NCI-H2196 treated with DMSO at 0.1 percent for 48 hours (cell line): ENCODE data around the gene MAGI2.

Experiments used
- DNase-seq: peaks from one replicate; lab custom pipeline; 2025; ENCODE audit not compliant: unreplicated experiment; lab: John Stamatoyannopoulos, UW

Gene MAGI2

DNA sequence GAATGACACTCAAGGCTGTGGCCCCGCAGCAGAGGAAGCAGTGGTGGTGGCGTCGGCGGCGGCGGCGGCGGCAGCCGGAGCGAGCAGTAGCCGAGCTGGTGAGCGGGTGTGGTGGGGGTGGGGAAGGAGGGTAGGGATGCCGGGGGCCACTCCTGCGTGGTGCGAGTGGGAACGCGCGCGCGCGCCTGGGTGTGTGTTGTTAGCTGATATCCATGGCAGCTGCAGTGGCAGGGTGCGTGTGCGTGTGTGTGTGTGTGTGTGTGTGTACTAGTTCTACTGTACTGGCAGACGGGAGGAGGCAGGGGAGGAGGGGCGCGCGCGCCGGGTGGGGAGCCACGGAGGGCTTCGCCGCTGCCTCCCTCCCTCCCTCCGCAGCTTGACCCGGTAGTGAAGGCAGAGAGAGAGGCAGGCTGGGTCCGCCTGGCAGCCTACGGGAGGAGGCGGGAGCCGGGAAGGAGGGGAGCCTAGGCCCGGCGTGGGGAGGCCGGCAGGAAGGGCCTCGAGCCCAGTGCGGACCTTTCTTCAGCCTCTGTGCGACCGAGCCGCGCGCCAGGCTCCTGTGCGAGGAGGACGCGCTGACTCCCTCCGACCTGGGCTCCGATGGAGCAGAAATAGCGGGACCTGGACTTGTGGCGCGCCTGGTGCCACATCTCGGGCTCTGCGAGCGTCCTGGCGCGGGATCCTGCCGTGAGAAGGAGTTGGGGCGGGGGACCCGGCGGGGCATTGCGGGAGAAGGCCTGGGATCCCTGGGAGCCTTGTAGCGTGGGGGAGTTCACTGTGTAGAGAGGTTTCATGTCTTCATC is at the start of gene MAGI2:
Gene MAGI2 (minus strand): TSS at position 110 of the 803 bp plus-strand sequence. CDS start 347 bp downstream, outside the sequence.
- no peak for DNase-seq

DNA sequence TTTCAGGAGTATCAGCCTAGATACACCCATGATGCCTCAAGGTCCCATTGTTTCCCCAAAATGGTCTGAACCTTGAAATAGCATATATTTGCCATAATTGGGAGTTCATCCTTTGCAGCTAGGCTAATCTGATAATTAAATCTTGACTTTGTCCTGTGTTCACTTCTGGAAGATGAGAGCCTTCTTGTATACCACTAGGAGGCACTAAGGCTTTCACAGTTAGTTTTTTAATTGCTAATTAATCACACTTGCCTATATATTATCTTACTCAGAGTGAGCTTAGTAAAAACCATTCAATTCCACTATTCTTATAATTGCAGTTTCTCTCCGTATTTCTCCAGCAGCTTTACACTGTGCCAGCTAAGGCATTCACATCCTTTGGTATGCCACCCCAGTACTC is 48.7 kb upstream of the MAGI2 start:
- DNase-seq, result no peak

DNA sequence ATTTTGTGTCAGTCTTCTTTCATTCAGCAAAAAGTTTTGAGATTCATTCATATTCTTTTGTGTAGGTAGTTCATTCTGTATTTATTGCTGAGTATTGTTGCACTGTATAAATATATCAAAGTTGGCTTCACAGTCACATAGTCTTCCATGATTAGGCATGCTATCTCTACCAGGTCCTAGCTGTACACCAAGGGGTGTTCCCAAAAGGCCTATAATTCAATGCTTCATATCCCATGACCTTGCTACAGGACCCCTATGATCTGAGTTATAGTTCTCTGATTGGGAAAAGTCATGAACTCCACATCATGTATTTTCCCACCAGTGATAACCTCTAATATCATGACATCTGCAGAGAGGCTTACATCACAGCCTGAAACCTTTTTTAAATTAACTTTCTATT is 47.3 kb upstream of the MAGI2 start:
- no peak for DNase-seq

DNA sequence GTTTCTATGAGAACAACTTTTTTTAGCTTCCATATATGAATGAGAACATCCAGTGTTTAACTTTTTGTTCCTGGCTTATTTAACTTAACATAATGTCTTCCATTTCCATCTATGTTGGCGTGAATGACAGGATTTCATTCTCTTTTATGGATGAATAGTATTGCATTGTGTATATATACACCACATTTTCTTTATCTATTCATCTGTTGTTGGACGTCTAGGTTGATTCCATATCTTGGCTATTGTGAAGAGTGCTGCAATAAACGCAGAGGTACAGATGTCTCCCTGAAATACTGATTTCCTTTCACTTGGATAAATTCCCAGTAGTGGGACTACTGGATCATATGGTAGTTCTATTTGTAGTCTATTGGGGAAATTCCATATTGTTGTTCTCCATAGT is 44.3 kb upstream of the MAGI2 start:
- DNase-seq, result no peak

DNA sequence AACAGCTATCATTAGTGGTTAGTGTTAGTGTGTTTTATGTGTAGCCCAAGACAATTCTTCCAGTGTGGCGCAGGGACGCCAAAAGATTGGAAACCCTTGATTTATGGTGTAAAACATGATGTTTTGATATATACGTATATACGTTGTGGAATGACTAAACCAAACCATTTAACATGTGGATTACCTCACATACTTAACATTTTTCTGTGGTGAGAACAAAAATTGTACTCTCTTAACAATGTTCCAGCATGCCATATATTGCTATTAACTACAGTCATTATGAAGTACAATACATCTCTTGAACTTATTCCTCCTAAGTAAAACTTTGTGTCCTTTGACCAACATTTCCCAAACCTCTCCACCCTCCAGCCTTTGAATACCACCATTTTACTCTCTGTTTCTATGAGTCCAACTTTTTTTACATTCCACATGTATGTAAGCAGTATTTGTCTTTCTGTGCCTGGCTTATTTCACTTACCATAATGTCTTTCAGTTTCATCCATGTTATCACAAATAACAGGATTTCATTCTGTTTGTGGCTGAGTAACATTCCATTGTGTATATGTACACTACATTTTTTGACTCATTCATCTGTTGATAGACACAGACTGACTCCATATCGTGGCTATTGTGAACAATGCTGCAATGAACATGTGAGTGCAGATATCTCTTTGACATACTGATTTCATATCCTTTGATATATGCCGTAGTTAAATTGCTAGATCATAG is 42.2 kb upstream of the MAGI2 start:
- no peak for DNase-seq

DNA sequence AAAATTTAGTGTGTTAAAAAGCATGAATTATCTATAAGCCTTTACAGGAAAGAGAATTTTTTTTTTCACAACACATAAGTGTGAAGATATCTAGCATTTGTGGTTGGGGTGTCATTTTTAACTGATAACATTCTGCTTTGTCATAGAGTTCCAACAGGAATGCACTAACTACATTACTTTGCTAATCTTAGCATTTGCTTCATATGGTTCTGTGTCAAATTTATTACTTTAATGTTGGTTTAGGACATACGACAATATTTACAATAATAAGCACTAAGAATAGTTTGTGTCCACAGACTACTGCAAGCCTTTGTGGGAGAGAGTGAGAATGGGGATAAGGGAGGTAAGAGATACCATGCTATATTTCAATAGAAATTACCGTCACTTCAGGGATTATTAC is 40.6 kb upstream of the MAGI2 start:
- DNase-seq, result no peak

DNA sequence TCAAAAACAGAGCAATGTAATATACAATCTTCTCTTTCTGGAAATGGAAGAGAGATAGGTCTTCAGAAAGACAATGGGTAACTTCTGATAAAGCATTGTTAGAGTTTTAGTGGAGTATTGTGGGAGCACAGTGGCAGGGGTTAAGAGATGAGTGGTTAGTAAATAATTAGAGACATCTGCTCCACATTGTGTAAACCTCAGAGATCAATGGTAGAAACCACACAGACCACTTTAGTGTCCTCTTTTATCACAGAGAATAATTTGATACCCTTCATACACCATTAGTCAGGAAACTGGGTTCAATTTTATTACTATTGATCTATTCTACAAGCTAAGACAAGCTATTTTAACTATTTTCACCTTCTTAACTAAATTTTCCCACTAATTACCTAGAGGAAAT is 35.9 kb upstream of the MAGI2 start:
- DNase-seq, result no peak

DNA sequence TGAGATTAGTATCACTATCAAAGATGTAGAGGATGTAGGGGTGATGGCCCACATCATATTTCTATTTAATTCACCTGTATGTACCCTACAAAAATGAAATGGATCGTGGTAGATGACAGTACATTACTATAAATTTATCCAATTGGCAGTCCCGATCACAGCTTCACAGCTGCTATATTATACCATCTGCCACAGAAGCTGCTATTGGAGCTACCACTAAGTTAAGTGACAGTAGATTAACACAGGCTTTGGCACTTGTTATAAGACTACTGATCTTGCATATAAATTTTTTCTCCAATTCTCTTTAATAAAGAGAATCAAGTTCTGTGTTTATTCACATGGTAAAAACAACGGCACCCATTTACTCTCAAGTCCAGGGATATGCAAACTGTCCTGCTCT is 24.9 kb upstream of the MAGI2 start:
- DNase-seq, result no peak

DNA sequence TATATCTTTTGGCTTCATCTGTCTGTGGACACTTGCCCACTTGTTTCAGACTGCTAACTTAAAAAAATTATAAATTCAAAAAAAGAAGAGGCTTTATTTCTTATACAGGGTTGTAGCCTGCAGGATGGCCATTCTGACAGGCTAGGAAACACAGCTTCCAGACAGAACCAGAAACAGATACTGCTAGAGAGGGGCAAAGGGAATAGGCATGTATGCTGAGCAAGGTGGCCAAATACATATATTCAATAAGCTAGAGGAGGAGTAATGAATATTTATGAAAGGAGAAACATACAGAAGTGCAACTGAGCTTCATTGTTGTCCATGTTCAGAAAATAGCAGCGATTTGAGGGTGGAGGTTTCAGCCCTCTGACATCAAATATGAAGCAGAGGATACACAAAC is 22.0 kb upstream of the MAGI2 start:
- no peak for DNase-seq

DNA sequence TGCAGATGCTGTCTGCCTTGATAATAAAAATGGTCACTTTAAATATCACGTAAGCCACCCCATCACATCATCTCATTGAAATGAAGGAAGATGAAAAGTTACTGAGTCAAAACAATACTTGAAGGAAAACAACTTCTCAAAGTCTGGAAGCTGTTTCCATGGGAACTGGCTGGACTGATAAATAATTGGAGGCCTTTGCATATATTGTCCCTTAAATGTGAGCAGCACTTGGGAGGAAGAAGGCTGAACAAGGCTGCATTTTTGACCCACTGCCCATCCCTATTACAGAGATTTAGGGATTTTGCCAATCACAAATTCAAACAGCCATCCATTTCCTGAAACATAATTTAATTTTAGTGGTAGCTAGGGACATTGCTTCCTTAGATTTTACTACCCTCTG is 18.2 kb upstream of the MAGI2 start:
- no peak for DNase-seq

DNA sequence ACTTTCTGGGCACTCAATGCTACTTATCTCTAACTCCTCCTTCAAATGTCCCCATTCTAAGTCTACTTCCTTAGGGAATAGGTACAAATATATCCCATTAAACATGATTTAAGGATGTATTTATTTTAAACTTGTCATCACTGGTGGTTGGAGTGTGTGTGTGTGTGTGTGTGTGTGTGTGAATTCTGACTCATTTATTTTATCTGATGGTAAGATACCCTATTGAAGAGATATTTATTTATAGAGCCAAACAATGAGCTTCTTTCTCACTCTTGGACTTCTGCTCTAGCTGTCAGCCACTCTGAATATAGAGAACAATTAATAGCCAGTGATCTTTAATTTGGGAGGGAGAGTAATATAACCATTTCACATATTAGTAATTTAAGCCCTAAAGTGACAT is 17.8 kb upstream of the MAGI2 start:
- DNase-seq, result no peak

DNA sequence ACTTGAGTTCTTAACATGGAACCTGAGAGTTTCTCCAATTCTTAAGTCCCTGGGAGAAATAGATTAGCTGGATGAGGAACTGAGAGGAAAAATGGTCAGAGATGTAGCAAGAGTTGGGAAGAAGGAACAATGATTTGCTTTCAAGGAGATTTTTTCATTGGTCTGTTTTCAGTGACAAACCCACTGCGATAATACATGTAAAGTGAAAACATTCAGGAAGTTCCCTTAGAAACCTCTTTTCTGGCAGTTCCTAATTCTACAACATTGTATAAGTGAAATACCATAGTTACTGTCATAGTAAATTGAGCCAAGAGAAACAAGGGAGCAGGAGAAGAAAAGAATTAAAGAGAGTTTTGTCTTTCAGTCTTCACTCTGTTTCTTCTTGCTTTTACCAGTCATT is 12.1 kb upstream of the MAGI2 start:
- no peak for DNase-seq

DNA sequence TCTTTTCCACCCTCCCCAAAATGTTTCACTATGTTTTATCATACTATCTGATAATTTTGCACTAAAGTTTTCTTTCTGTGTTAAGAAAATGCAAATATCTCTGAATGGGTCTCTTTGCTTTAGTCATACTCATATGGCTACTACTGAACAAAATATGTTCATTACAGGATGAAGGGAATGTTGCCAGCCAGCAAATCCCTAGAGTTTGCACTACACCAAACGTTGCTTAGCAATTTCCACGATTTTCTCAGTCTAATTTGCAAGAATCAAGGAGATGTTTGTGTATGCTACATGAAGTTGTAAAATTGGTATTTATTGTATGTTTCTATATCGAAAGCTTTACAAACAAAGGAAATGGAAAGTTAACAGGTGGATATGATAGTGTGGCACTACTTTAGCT is 10.6 kb upstream of the MAGI2 start:
- DNase-seq, result no peak

DNA sequence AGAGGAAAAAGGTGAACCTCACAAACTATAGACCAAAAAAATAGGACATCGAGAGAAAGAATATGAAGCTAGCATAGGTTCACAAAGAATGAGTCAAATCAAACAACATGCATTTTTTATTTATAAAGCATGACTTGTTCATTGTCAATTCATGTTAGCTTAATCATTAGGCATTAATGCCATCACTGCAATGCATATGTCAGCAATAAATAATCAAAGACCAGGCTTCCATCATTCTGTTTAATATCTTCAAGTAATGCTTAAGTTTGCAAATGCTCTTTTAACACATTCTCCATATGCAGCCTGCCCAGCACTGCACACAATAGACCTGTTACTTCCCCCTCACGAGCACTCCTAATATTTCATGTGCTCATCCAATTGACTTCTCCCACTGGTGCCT is 8.9 kb upstream of the MAGI2 start:
- no peak for DNase-seq

DNA sequence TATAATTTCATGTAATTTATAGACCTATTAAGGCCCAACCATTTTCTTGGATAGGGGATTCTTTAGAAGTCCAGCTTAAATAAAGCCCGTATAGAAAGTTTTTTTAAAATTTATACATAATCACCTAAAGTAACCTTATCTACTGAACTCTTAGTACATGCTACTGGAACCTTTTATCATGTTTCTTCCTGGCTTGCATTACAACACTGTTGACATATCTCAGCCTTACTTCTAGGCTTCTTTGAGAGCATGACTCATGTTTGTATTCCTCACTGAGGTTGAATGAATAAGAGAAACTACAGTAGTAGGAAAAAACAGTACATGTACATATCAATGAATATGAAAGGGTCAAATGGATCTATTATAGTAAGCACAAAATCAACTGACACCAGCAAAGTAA is 8.2 kb upstream of the MAGI2 start:
- no peak for DNase-seq

DNA sequence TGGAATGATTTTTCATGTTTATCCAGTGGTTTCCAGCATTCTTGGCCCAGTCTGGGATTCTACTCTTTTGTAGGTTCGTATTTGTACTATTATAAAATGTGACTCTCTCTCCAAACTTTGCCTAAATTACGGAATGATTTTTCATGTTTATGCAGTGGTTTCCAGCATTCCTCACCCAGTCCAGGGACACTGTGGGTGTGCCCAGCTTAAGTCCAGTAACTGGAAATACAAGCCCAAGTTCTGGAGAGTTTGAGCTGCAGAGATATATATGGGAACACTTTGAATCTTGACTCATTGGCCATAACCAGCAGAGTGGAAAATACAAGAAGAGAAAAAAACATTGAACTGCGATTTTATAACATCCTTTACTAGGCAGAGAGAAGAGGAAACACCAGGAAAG is 5.9 kb upstream of the MAGI2 start:
- DNase-seq, result no peak

DNA sequence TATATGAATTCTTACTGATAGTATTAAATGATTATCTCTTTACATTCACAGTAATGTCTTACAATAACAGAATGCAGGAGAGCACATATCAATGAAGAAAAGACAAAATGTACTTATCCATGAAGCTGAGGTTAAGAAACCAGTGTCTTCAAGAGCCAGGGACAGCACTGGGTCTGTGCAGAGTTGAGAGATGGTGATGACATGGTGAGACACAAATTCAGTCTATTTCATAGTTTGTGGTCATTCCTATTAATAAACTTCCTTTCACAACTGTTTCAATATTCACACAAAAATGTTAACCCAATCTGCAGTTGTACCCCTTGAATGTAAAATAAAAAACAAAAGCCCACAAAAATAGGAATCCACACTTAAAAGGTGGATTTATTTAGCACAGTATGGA is 5.3 kb upstream of the MAGI2 start:
- no peak for DNase-seq

DNA sequence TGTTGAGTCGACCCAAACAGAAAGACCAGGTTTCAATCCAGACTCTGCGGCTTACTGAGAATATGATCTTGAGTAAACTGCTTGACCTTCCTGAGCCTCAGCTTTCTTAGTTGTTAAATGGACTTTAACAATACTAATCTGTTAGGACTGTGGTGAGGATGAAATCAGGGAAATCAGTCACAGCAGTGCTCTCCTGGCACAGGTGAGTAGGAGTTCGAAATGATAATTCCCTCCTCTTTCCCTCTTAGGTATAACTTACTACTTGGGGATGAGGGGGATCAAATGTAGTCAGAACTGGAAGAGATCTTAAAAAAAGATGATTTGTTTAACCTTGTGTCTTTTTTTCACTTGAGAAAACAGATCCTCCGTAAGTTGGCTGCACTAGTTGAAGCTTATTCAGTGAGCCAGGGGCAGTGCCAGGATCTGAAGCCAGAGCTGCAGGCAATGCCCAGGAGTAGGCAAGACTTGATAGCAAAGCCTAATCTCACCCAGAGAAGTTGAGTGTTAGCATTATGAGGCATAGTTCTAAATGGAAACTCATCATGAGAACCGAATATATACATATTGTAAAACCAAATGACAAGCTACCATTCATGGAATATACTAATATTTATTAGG is 1.8 kb upstream of the MAGI2 start:
- no peak for DNase-seq

DNA sequence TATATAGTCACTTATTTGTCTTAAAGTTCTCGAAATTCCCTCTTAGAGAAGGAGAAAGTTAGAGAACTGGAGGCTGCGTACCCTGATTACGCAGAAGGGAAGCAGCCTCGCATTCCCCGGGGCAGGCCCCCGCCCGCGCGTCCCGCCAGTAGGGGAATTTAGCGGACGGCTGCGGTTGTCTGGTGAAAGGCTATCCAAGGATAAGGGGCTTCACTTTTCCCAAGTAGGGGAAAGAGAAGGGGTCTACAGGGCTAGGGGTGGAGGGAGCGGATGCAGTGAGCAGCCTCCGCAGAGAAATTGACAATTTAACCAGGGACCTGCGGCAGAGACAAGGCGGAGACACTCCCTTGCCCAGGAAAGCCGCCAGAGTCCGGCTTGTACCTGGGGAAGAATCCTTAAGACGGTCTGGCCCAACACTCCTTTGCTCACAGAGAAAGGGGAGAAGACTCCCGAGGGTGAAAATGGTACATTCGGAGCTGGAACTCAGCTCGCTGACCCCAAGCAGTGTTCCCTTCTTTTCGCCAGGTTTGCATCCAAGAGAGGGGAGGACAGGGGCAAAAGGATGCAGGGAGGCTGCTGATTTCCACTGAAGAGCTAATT is 994 bp upstream of the MAGI2 start:
- DNase-seq, result no peak

DNA sequence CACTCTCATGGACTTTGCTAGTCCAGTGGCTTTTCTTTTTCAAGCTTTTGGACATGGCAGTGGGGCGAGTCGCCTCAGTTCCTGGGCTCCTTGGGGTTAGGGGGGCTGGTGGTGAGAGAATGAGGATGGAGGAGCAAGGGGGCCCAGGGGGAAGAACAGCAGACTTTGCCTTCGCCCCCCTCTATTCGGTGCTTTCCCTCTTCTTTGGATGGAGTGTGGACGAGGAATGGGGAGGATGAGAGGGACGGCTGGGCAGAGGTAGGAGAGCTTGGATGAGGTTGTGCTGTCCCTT is 255 bp downstream of the MAGI2 start:
- no peak for DNase-seq

DNA sequence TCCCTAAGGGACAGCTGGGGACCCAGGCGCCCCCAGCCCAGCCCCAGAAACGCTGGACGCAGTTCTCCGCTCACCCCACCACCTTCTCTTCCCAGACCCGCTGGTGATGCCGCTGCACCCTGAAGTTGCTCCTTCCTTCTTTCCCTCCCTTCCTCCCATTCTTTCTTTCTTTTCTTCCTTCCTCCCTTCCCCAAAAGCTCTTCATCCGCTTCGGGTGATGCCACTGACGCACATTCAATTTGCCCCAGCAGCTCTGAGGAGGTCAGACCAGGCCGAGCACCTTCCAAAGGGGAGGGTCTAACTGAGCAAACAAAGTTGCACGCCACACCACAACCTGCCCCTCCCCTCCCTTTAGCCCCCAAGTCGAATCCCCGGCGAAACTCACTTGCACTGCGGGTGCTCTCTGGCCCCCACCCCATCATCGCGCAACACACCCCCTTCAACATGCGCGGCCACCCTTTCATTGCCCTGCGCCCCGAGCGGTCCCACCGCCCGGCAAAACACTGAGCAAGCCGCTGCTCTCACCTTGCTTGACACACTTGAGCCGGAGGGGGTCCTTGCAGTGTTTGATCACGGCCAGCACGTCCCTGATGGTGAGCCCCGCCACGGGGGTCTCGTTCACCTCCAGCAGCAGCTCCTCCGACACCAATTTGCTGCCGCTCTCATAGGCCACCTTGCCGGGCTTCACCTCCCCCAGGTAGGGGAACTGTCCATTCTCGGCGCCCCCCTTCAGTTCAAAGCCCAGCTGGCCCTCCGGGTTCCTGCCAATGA is 787 bp downstream of the MAGI2 start:
- DNase-seq, result no peak
